Measurements from ENCODE around the gene NET1.
"Not testable (repeated sequence)": the region's sequence is repeated elsewhere in the genome, so short reads cannot be mapped to it uniquely, and the experiment has no call there.

The NET1 gene

GRCh38 chr10:5399332-5399731 lies 13.0 kb upstream of the NET1 start:
- no peak for DNase-seq

- DNase-seq, result no peak
Measured at GRCh38 chr10:5400468-5401240, 11.7 kb upstream of the NET1 start.

- DNase-seq, result no peak
Measured at GRCh38 chr10:5402798-5403197, 9.6 kb upstream of the NET1 start.

- DNase-seq, result no peak
Measured at GRCh38 chr10:5404208-5405041, 7.9 kb upstream of the NET1 start, which contains the start of gene TUBAL3. TUBAL3 (minus strand) TSS chr10:5404828; CDS start chr10:5404792, 36 bp downstream.

- DNase-seq, result no peak
Measured at GRCh38 chr10:5406918-5407317, 5.4 kb upstream of the NET1 start.

- DNase-seq, result not testable (repeated sequence)
Measured at GRCh38 chr10:5410787-5411186, 1.6 kb upstream of the NET1 start.

GRCh38 chr10:5411941-5412276 lies 448 bp upstream of the NET1 start:
- no peak for DNase-seq

- DNase-seq, result peak; percentile 34
Measured at GRCh38 chr10:5413012-5413938, 918 bp downstream of the NET1 start.

- no peak for DNase-seq
Measured at GRCh38 chr10:5416981-5417380, 4.6 kb downstream of the NET1 start.

- DNase-seq, result no peak
Measured at GRCh38 chr10:5418584-5418983, 6.2 kb downstream of the NET1 start.

GRCh38 chr10:5419466-5420094 lies 7.2 kb downstream of the NET1 start:
- no peak for DNase-seq

GRCh38 chr10:5423771-5424170 lies 11.4 kb downstream of the NET1 start:
- no peak for DNase-seq

GRCh38 chr10:5424751-5425150 lies 12.4 kb downstream of the NET1 start:
- no peak for DNase-seq

GRCh38 chr10:5428133-5428532 lies 15.8 kb downstream of the NET1 start:
- DNase-seq, result no peak

GRCh38 chr10:5433182-5433581 lies 20.8 kb downstream of the NET1 start:
- no peak for DNase-seq

- peak; percentile 41 for DNase-seq
Measured at GRCh38 chr10:5434017-5434753, 21.8 kb downstream of the NET1 start.

- no peak for DNase-seq
Measured at GRCh38 chr10:5435328-5435727, 23.0 kb downstream of the NET1 start.

- DNase-seq, result no peak
Measured at GRCh38 chr10:5440206-5440605, 27.8 kb downstream of the NET1 start.

GRCh38 chr10:5441106-5441505 lies 28.7 kb downstream of the NET1 start:
- no peak for DNase-seq

GRCh38 chr10:5442065-5442989 lies 30.0 kb downstream of the NET1 start:
- DNase-seq, result peak; percentile 50

GRCh38 chr10:5442990-5443370 lies 30.6 kb downstream of the NET1 start:
- no peak for DNase-seq
